C4-2B (cell line): ENCODE measurements around the gene MMP8.

Experiments used
- CTCF ChIP-seq: fragments of 450-650 bp; conservative IDR thresholded peaks from 2 replicates; pipeline ENCODE4 v1.5.1; 2017; ENCODE audit warnings: mild to moderate bottlenecking
- ZFX ChIP-seq: fragments of 450-650 bp; IDR thresholded peaks from 2 replicates; pipeline ENCODE4 v1.6.1; 2017

- TF ChIP-seq CTCF (peak; percentile 94), ZFX (no peak)
Observed at GRCh38 chr11:102666331-102666957, 58.3 kb downstream of the MMP8 start.
